ENCODE measurements around the gene CLN5.

DNA sequence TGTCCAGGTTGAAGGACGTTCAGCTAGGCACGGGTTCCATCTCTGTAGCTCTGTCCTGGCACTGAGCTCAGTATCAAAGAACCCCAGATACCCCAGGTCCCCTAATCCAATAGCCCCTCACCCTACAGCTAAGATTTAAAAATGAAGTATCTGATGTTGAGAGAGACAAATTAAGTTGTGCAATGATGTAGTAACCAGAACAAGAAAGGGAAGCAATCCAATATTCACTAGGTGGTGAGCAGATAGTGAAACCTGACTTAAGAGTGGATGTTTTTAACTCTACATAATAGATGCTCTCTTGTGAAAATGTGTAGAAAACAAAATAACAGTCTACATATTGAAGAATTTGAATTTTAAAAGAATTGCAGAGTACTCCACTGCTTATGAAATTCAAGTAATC, 41.8 kb upstream of the CLN5 start:
- no peak for TF ChIP-seq CTCF (IDR thresholded peaks at IDR 0.05)
- no peak for TF ChIP-seq POLR2A (IDR thresholded peaks at IDR 0.05)
- no peak for TF ChIP-seq POLR2AphosphoS5 (IDR thresholded peaks at IDR 0.05)
